Lung (tissue), 12 donors: ENCODE measurements around the gene HBQ1. TPM values are rescaled to one million over a fixed set of nuclear protein-coding genes. Genes with fewer than 3 reads are reported as not detected.

ENCODE experiments used
- ATAC-seq: fragments of 200-7000 bp; cut with Tn5 transposase; one replicate; pipeline ENCODE4 v1.9.1; 2020; ENCODE audit warnings: moderate number of reproducible peaks; ENCODE audit not compliant: insufficient read depth, low FRiP score
- DNase-seq, 3 donors: peaks; one replicate each; pipeline ENCODE4 v3.0.0-alpha.2; 2013 to 2017
- H3K27ac ChIP-seq, 2 donors: one replicate each; pipeline ENCODE4 v1.5.1; 2013; ENCODE audit warnings: mild to moderate bottlenecking in 2 of 2, moderate library complexity in 2 of 2, control low read depth in 1 of 2, inconsistent platforms in 1 of 2, low read depth in 1 of 2, low read length in 1 of 2
- H3K27me3 ChIP-seq, 3 donors: one replicate each; pipeline ENCODE4 v1.5.1; 2013; ENCODE audit warnings: low read length in 2 of 3; ENCODE audit not compliant: control insufficient read depth in 3 of 3, insufficient read depth in 3 of 3
- H3K36me3 ChIP-seq, 4 donors: one replicate each; pipeline ENCODE4 v1.5.1; 2013; ENCODE audit warnings: low read length in 4 of 4, mild to moderate bottlenecking in 1 of 4, moderate library complexity in 1 of 4; ENCODE audit not compliant: control insufficient read depth in 4 of 4, insufficient read depth in 4 of 4
- H3K4me1 ChIP-seq, 5 donors: one replicate each; pipeline ENCODE4 v1.5.1; 2013; ENCODE audit warnings: low read length in 5 of 5, mild to moderate bottlenecking in 2 of 5, moderate library complexity in 1 of 5; ENCODE audit not compliant: control insufficient read depth in 5 of 5, insufficient read depth in 5 of 5
- H3K4me3 ChIP-seq: one replicate; pipeline ENCODE4 v1.5.1; 2013; ENCODE audit warnings: mild to moderate bottlenecking, control low read depth, moderate library complexity
- H3K9ac ChIP-seq, 2 donors: one replicate each; pipeline ENCODE4 v1.5.1; 2013; ENCODE audit warnings: low read length in 2 of 2, control low read depth in 1 of 2; ENCODE audit not compliant: insufficient read depth in 1 of 2
- H3K9me3 ChIP-seq, 4 donors: one replicate each; pipeline ENCODE4 v1.5.1; 2013; ENCODE audit warnings: low read length in 3 of 4, mild to moderate bottlenecking in 1 of 4, moderate library complexity in 1 of 4; ENCODE audit not compliant: control insufficient read depth in 4 of 4, insufficient read depth in 3 of 4
- CTCF ChIP-seq: IDR thresholded peaks from 2 replicates; pipeline ENCODE4 v1.5.1; 2012; ENCODE audit warnings: mild to moderate bottlenecking; ENCODE audit errors: control extremely low read depth, extremely low read depth
- WGBS, 2 donors: extraction: QIAGEN DNeasy Blood & Tissue Kit; methylation state at CpG; one replicate each; pipeline ENCODE4 v1.1.7; 2013; 5-methylcytosine and 5-hydroxymethylcytosine counted together
- polyA plus RNA-seq, 2 donors: library from polyadenylated mRNA; stranded (reverse); fragments of 200-250 nt; gene quantifications; one replicate each; pipeline ENCODE4 v1.2.1, GENCODE V29; 2013
- total RNA-seq, 2 donors: library from RNA; depleted of rRNA in 1 of 2; stranded (reverse); fragments of >200 nt in 1 of 2; gene quantifications; one replicate each; pipeline ENCODE4 v1.2.1, GENCODE V29; 2014 to 2021
- donor health status: control.
- donor health status: control.
- donor health status: Bipolar disorder and iron deficiency.
- donor health status: healthy.
- donor health status: DM: yes; HTN: yes; CAD: no.

The HBQ1 gene
- total and polyA plus RNA-seq, 4 donors = 0.35 to 2.3 TPM; not detected in 2

GRCh38 chr16:212999-213398, 32.7 kb downstream of the HBQ1 start:
- H3K9ac ChIP-seq = no peak overlapping the region
- H3K27me3 ChIP-seq = no peaks in the 10 kb centered on the region
- ATAC-seq (no peak), DNase-seq (no peak)
- H3K27ac ChIP-seq = no peak overlapping the region
- TF ChIP-seq CTCF = no peak
- no peak overlapping the region for H3K4me3 ChIP-seq
- no peaks in the 10 kb centered on the region for H3K9me3 ChIP-seq
- 96 to 98% methylated on average over 3 of the region's 3 CpGs for WGBS, 2 donors
- peaks cover 14 to 39% (median 28%) of the 10 kb centered on the region in 4 donors for H3K36me3 ChIP-seq
- H3K4me1 ChIP-seq = peaks cover 0 to 4% (median 0%) of the 10 kb centered on the region in 5 donors

GRCh38 chr16:220021-220420, 39.8 kb downstream of the HBQ1 start:
- Histone ChIP-seq H3K27ac (no peak overlapping the region), H3K27me3 (no peaks in the 10 kb centered on the region), H3K4me3 (no peak overlapping the region), H3K4me1 (no peaks in the 10 kb centered on the region), H3K9me3 (no peaks in the 10 kb centered on the region), H3K36me3 (peaks cover 23 to 42% (median 29%) of the 10 kb centered on the region in 4 donors), H3K9ac (no peak overlapping the region)
- DNase-seq (no peak), ATAC-seq (no peak)
- 72 to 82% methylated on average over 4 of the region's 4 CpGs for WGBS, 2 donors
- no peak for TF ChIP-seq CTCF

GRCh38 chr16:228151-228851, 48.0 kb downstream of the HBQ1 start:
- Histone ChIP-seq H3K9me3 (peaks cover 0 to 2% (median 0%) of the 10 kb centered on the region in 4 donors), H3K4me3 (peak overlapping the region; percentile 92), H3K36me3 (peaks cover 13 to 29% (median 18%) of the 10 kb centered on the region in 4 donors), H3K27ac (peak overlapping the region; percentile 98 to 99), H3K9ac (peak overlapping the region; percentile 61 to 79), H3K4me1 (peaks cover 3 to 16% (median 5%) of the 10 kb centered on the region in 5 donors), H3K27me3 (no peaks in the 10 kb centered on the region)
- 21 to 24% methylated on average over 9 of the region's 9 CpGs for WGBS, 2 donors
- no peak for TF ChIP-seq CTCF
- DNase-seq = no peak
- ATAC-seq = no peak
